ENCODE data around the gene ARHGAP25. TPM values are rescaled to one million over a fixed set of nuclear protein-coding genes. Genes with fewer than 3 reads are reported as not detected.

ARHGAP25 gene
- total RNA-seq, 1 experiment from 2014 or later = 6.6 TPM

- Histone ChIP-seq H3K27ac (no peak overlapping the region), H3K27me3 (no peaks in the 10 kb centered on the region), H3K9me3 (replicated peaks) (no peaks in the 10 kb centered on the region), H3K4me3 (no peak overlapping the region), H3K36me3 (no peaks in the 10 kb centered on the region), H3K4me1 (peaks cover 11% of the 10 kb centered on the region)
- DNase-seq = no peak
Measured at GRCh38 chr2:68847751-68848150, 113.1 kb downstream of the ARHGAP25 start.

DNA sequence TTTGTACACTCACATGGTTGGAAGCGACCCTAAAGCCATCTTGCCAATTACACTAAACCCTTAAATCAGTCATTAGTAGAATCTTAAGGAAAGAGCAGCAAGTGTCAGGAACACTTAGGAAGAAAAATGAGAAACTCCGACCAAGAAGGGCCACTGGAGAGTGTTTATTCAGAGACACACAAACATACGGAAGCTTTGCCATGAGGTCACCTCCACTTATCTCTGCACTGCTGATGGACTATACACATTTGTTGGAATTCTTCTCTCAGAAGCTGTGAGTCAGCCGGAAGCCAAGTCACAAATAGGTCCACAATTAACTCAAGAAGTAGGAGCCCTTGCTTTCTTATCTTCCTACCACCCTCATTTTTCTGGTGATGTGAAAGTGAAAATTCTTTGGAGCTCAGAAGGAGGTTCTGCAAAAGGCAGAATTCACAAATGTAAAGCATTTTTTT, 115.0 kb downstream of the ARHGAP25 start:
- Histone ChIP-seq H3K27me3 (no peaks in the 10 kb centered on the region), H3K9me3 (replicated peaks) (no peaks in the 10 kb centered on the region), H3K27ac (no peak overlapping the region), H3K4me3 (no peak overlapping the region), H3K4me1 (peaks cover 30% of the 10 kb centered on the region), H3K36me3 (no peaks in the 10 kb centered on the region)
- no peak for DNase-seq

DNA sequence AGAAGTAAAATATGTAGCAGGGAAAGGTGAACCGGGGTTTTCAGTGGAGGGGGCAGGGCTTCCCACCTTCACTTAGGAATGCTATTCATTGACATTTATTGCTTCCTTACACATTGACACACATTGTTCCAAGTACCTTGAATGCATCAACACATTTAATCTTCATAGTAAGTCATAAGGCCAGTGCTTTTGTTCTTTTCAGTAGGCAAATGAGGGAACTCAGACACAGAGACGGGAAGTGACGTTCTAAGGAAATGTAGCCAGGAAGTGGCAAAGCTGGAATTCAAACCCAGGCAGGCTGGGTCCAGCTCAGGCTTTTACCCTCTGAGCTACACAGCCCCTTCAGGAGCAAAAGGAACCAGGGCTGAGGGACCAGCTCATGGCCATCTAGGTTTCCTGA, 115.9 kb downstream of the ARHGAP25 start:
- Histone ChIP-seq H3K9me3 (replicated peaks) (no peaks in the 10 kb centered on the region), H3K27ac (no peak overlapping the region), H3K4me1 (peaks cover 30% of the 10 kb centered on the region), H3K36me3 (no peaks in the 10 kb centered on the region), H3K27me3 (no peaks in the 10 kb centered on the region), H3K4me3 (no peak overlapping the region)
- DNase-seq = no peak

DNA sequence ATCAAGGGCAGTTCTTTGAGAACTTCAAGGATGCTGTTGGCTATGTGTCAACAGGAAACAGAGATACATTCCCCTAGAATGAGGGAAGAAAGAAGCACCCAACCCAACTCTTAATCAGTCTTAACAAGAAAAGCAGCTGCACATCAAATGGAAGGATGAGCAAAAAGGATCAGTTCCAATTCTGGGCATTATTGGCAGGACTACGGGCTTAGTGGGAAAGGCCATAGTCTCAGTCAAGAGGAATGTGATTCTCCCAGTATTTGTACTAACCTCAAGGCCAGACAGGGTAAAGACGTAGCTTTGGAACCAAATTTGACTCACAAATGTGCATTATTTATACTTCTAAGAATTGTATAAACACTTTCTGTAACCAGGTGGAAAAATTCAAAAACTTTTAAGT, 118.4 kb downstream of the ARHGAP25 start:
- peak; percentile 56 to 71 for DNase-seq
- Histone ChIP-seq H3K27me3 (no peaks in the 10 kb centered on the region), H3K36me3 (no peaks in the 10 kb centered on the region), H3K4me3 (no peak overlapping the region), H3K4me1 (peaks cover 30% of the 10 kb centered on the region), H3K9me3 (replicated peaks) (no peaks in the 10 kb centered on the region), H3K27ac (peak overlapping the region; percentile 59)

- no peaks in the 10 kb centered on the region for H3K36me3 ChIP-seq
- H3K4me1 ChIP-seq = peaks cover 30% of the 10 kb centered on the region
Measured at GRCh38 chr2:68853915-68854314, 119.3 kb downstream of the ARHGAP25 start.

DNA sequence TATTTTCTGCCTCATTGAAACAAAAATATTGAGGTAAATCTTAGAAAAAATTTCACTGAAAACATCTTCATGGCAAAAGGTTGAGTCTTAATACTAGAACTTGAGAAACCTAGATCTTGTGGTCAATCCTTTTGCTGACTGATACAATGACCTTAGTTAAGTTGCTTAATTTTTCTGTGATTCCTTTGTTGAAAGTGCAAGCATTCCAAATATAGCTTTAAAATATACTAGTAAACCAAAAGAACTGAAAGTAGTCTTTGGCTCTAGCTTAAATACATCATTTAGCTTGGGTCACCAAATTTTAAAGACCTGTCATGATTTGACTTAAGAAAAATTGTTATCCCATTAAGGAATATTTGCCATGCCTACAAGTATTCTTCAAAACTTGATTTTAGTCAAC, 119.9 kb downstream of the ARHGAP25 start:
- H3K4me3 ChIP-seq = no peak overlapping the region
- H3K36me3 ChIP-seq = no peaks in the 10 kb centered on the region

More at GRCh38 chr2:68853915-68854314, 119.3 kb downstream of the ARHGAP25 start:
- no peak for DNase-seq
- Histone ChIP-seq H3K9me3 (replicated peaks) (no peaks in the 10 kb centered on the region), H3K27me3 (no peaks in the 10 kb centered on the region), H3K4me3 (no peak overlapping the region), H3K27ac (peak overlapping the region; percentile 59)

GRCh38 chr2:68855550-68855949, 120.9 kb downstream of the ARHGAP25 start:
- no peaks in the 10 kb centered on the region for H3K36me3 ChIP-seq
- H3K9me3 ChIP-seq (replicated peaks) = no peaks in the 10 kb centered on the region
- DNase-seq = no peak
- H3K4me3 ChIP-seq = no peak overlapping the region
- H3K4me1 ChIP-seq = peaks cover 24% of the 10 kb centered on the region
- H3K27me3 ChIP-seq = no peaks in the 10 kb centered on the region
- H3K27ac ChIP-seq = no peak overlapping the region

More for the DNA sequence above, 119.9 kb downstream of the ARHGAP25 start:
- Histone ChIP-seq H3K9me3 (replicated peaks) (no peaks in the 10 kb centered on the region), H3K27ac (no peak overlapping the region), H3K4me1 (peaks cover 30% of the 10 kb centered on the region), H3K27me3 (no peaks in the 10 kb centered on the region)
- DNase-seq = no peak

DNA sequence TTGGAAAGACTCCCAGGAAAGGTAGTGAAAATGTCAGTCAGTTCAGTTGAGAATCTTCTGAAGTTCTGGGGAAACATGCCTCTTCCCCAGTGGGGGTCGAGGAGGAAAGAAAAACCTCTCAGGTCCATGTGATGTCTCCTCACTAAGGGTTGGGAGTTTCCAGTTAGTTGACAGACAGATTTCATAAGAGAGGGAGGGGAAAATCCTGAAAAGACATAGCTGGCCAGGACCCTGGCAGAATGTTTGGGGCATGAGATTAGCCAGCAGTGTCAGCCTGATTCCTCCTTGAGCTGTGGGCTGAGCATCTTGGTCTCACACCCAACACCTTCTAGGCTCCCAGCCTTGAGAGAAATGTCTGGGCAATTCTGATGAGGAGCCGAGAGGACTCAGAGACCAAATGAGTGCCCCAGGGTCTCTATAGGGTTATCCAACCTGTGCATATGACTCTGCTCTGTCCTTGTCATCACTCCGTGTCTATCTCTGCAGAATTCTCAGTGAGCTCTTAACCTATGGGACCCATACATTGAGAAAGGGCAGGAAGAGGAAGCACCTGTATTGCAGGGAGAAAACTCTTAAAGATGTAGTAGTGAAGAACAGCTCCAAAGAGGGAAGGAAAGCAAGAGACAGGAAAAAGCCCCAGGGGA, 122.7 kb downstream of the ARHGAP25 start:
- no peak overlapping the region for H3K27ac ChIP-seq
- H3K27me3 ChIP-seq = no peaks in the 10 kb centered on the region
- DNase-seq = no peak
- H3K9me3 ChIP-seq (replicated peaks) = no peaks in the 10 kb centered on the region
- no peak overlapping the region for H3K4me3 ChIP-seq
- H3K36me3 ChIP-seq = no peaks in the 10 kb centered on the region
- H3K4me1 ChIP-seq = peaks cover 29% of the 10 kb centered on the region

- no peaks in the 10 kb centered on the region for H3K27me3 ChIP-seq
- H3K9me3 ChIP-seq (replicated peaks) = no peaks in the 10 kb centered on the region
- H3K36me3 ChIP-seq = no peaks in the 10 kb centered on the region
- no peak overlapping the region for H3K27ac ChIP-seq
- DNase-seq = no peak
- peaks cover 23% of the 10 kb centered on the region for H3K4me1 ChIP-seq
- H3K4me3 ChIP-seq = no peak overlapping the region
Measured at GRCh38 chr2:68857855-68858456, 123.3 kb downstream of the ARHGAP25 start.

DNA sequence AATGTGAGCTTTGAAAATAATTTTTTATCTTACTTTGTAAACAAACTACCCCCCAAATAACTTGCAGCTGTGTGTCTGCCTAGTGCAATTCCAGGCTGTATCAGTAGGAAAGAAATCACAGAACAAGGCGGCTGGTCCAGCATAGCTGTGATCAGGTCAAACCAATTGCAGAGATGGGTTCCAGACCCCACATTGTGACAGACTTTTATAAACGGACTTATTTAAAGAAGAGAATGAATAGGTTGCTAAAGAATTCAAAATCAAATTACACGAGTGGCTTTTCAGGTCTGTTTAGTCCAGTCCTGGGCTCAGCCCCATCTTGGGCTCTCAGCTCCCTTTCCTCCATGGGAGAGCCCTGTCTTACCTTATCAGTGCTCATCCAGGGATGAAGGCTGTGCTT, 125.5 kb downstream of the ARHGAP25 start:
- no peak overlapping the region for H3K4me3 ChIP-seq
- H3K27ac ChIP-seq = no peak overlapping the region
- no peak for DNase-seq
- H3K27me3 ChIP-seq = no peaks in the 10 kb centered on the region
- H3K4me1 ChIP-seq = peaks cover 6% of the 10 kb centered on the region; the same call in 1 of the 2 replicates
- H3K36me3 ChIP-seq = no peaks in the 10 kb centered on the region
- no peaks in the 10 kb centered on the region for H3K9me3 ChIP-seq (replicated peaks)

GRCh38 chr2:68861330-68861729, 126.7 kb downstream of the ARHGAP25 start:
- no peak for DNase-seq
- Histone ChIP-seq H3K27ac (no peak overlapping the region), H3K36me3 (no peaks in the 10 kb centered on the region), H3K4me1 (peaks cover 6% of the 10 kb centered on the region; the same call in 1 of the 2 replicates), H3K4me3 (no peak overlapping the region), H3K27me3 (no peaks in the 10 kb centered on the region), H3K9me3 (replicated peaks) (no peaks in the 10 kb centered on the region)

DNA sequence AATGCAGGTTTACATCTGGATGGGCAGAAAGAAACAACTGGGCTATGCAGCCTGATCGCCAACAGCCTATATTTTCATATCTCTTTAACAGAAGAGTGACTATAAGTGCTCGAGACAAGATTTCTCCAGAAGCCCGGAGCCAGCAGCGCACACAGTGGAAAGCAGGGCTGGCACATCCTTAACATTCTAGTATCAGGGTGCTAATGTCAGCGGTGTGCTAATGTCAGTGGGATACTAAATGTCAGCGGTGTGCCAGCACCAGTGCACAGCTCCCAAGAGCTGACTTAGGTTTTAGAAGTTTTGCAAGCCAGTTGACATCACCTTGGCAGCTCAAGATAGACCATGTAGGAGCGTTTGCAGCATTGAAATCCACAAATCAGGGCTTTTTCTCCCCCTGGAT, 128.3 kb downstream of the ARHGAP25 start:
- Histone ChIP-seq H3K4me3 (no peak overlapping the region), H3K9me3 (replicated peaks) (peaks cover 7% of the 10 kb centered on the region; the same call in 1 of the 2 replicates), H3K4me1 (peaks cover 6% of the 10 kb centered on the region; the same call in 1 of the 2 replicates), H3K36me3 (no peaks in the 10 kb centered on the region), H3K27me3 (no peaks in the 10 kb centered on the region), H3K27ac (no peak overlapping the region)
- no peak for DNase-seq

GRCh38 chr2:68863996-68864395, 129.4 kb downstream of the ARHGAP25 start:
- no peaks in the 10 kb centered on the region for H3K27me3 ChIP-seq
- H3K36me3 ChIP-seq = no peaks in the 10 kb centered on the region
- H3K9me3 ChIP-seq (replicated peaks) = peaks cover 10% of the 10 kb centered on the region; the same call in 1 of the 2 replicates
- H3K4me3 ChIP-seq = no peak overlapping the region
- H3K4me1 ChIP-seq = peaks cover 6% of the 10 kb centered on the region; the same call in 1 of the 2 replicates
- no peak overlapping the region for H3K27ac ChIP-seq
- DNase-seq = no peak

- Histone ChIP-seq H3K27me3 (no peaks in the 10 kb centered on the region), H3K36me3 (no peaks in the 10 kb centered on the region), H3K4me1 (peaks cover 6% of the 10 kb centered on the region; the same call in 1 of the 2 replicates), H3K27ac (no peak overlapping the region), H3K4me3 (no peak overlapping the region), H3K9me3 (replicated peaks) (peaks cover 10% of the 10 kb centered on the region; the same call in 1 of the 2 replicates)
- no peak for DNase-seq
Measured at GRCh38 chr2:68865108-68865507, 130.5 kb downstream of the ARHGAP25 start.

- DNase-seq = no peak
- H3K27ac ChIP-seq = no peak overlapping the region
- no peaks in the 10 kb centered on the region for H3K36me3 ChIP-seq
- H3K9me3 ChIP-seq (replicated peaks) = peaks cover 10% of the 10 kb centered on the region; the same call in 1 of the 2 replicates
- H3K4me3 ChIP-seq = no peak overlapping the region
- H3K4me1 ChIP-seq = no peaks in the 10 kb centered on the region
- H3K27me3 ChIP-seq = no peaks in the 10 kb centered on the region
Measured at GRCh38 chr2:68870215-68870614, 135.6 kb downstream of the ARHGAP25 start.

All from SJCRH30 (cell line).